HG03558 (cell line): ENCODE data around the gene MYO7B.

ENCODE experiments used
- ATAC-seq: cut with Tn5 transposase; IDR thresholded peaks from one replicate; pipeline ENCODE4 v1.9.1; 2021; ENCODE audit warnings: moderate number of reproducible peaks; ENCODE audit not compliant: unreplicated experiment; ENCODE audit errors: extremely low read depth

The MYO7B gene

DNA sequence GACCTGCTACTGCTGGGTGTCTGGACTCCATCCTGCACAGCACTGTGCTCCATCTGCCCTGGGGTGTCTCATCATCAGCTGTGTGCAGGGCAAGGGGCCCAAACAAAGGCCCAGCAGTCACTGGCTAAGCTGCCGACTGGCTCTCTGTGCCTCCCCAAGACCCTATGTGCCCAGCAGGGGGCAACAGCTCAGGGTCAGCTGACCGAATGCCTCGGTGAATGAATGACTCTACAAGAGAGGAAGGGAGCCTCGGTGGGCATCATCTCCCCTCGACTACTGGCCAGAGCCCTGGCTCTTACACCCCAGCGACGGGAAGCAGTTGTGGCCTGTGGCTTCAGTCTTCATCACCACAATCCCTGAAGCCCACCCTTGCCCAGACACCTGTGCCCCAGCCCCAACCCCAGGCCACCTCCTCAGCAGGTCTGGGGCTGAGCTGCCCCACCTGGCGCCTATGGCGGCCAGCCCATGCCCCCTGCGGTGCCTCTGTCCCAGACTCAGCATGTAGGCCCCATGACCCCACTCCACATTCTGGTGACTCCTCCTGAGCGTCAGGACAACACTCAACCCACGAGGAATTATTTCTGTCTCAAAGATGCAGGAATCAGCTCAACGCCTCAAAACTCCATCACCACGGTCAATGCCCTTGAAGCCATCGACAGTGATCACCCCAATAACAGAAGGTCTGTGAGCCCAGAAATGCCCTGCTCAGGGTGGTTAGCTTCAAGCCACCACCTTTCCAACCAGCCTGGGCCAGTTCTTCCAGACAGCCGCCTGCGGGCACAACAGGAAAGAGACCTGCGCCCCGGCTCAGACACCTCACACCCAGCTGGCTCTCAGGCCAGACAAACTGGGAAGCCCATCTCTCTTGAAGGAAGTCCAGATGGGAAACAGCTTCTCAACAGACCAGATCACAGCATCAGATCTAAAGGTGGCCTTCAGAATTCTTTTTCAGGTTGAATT lies 108.9 kb downstream of the MYO7B start:
- no peak for ATAC-seq

DNA sequence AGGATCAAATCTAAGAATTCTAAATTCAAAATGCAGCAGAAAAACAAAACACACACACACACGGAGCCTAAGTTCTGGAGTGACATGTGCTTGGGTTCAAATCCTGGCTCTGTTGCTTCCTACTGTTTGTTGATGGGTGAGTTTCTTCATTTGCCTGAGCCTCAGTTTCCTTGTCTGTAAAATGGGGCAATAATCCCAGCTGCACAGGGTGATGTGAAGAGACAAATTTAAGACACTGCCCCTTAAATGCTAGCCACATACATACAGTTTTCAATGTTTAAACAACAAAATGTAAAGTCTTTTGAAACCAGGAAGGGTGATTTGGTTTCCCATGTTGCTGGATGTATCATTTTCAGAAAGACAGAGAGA lies 109.5 kb downstream of the MYO7B start:
- ATAC-seq = no peak

DNA sequence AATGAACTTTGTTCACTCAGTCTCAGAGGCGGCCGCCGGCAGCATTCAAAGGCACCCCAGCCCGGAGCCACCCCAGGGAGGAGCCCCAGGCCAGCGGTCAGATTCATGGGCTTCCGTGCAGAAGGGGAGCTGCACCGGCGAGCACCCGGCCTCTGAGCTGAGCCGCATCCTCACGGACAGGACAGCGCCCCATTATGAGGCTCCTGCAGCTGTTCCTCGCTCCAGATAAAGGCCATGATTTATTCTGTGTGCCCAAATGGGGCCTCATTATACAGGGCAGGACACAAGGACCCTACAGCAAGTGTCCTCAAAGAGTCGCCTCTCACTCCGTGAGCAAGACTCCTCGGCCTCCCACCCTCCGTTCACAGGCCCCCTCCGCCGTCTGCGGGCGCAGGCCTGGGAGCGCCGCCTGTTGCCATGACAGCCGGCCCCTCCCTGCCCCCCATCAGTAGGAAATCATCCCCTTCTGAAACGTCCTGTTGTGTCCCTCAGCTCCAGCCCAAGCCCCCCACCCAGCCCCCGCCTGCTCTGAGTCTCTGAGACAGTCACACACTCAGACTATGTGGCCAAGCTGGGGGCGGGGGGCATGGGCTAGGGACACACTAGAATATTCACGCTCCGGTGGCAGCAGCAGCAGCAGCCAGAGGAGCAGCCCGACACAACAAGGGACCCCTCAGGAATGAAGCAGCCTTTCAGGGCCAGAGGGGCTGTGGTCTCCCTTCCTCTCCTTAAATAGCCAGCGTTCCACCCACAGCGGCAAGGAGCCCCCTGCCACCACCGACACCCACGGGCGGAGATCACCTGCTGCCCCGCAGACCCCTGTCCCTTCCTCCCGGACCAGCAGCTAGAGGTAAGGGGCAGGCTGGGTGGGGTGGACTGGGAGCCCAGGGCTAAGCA lies 110.2 kb downstream of the MYO7B start, which contains the start of gene GPR17:
TSS of gene GPR17 (plus strand) at position 759 of the 897 bp plus-strand sequence. CDS start 4,583 bp downstream, outside the sequence.
- ATAC-seq = no peak

DNA sequence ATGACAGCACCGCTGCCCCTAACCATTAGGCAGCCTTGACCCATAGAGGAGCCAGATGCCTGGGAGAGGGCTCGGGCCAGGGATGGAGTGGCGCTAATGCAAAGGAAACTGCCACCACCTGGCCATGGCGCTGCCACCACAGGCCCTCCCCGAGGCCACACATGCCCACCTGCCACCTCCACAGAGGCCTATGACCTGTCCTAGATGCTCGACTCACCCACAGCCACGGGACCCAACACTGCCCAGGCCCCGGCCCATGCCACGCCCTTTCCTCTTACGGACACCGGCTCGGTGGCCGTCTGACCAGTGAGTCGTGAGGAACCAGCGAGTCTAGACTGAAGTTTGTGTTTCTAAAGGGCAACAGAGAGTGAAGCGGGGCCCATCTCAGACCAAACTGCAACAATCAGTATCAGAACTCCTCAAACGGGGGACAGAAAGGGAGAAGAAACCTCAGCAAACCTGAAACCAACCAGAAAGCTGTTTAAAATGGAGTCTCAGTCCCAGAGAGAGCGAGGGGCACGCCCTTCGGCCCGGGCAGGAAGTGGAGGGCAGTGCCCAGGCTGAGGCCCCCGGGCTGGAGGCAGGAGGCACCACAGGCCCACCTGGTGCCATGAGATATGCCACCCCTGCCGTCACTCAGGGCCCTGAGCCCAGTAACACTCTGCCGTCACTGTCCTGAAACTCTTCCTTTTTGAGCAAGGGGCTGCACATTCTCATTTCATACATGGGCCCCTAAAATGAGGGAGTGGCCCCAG lies 111.2 kb downstream of the MYO7B start:
- ATAC-seq = no peak

DNA sequence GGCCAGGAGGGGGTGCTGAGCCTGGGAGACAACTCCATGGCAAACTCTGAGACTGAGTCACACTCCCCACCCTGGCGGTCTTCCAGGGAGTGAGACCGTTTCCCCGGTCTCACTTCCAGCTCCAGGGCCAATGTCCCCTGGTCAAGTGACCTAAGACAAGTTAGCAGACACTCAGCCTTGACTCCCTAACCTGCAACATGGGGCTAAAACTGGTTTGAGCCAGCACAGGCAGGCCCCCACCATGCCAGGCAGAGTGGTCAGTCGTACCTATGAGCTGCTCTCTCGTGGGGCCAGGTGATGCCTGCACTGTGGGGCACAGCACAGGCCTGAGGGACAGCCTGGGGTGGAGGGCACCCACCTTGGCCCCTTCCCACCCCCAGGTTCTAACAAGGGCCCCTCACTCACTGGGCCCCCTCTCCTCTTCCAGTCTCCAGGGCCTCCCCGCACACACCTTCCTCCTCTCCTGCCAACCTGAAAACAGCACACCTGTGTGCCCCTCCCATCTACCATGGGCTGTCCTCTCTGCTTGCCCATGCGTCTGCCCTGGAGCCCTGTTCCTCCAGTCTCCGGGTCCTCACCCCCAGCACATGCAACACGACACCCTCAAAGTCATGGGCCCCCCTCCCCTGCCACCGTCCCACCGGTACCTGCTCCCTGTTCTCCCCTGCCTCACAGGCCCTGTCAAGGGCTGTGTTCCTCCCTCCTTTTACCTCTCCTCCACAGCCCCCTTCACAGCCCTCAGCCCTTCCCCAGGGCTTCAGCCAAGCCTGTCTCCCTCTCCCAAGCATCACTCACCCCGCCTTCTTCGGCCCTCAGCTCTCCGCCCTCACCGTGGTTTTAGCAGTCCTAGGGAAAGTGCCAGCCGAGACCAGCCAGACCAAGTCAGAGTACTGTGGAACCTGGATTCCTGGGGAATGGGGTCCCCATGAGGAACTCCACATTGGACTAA lies 112.0 kb downstream of the MYO7B start:
- no peak for ATAC-seq

DNA sequence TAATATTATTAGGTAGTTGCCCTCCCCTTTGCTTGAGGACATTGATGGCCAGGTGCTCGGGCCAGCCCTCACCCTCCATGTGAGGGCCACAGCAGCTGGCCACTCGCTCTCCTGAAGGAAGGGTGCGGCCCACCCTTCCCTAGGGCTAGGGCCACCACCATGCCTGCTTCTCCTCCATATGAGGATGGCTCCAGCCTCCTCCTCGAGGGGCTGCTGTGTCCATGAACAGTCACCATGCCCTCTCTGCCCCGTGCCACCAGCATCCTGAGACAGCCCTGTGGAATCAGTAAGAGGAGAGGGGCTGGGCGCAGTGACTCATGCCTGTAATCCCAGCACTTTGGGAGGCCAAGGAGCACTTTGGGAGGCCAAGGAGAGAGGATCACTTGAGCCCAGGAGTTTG lies 112.8 kb downstream of the MYO7B start:
- no peak for ATAC-seq

DNA sequence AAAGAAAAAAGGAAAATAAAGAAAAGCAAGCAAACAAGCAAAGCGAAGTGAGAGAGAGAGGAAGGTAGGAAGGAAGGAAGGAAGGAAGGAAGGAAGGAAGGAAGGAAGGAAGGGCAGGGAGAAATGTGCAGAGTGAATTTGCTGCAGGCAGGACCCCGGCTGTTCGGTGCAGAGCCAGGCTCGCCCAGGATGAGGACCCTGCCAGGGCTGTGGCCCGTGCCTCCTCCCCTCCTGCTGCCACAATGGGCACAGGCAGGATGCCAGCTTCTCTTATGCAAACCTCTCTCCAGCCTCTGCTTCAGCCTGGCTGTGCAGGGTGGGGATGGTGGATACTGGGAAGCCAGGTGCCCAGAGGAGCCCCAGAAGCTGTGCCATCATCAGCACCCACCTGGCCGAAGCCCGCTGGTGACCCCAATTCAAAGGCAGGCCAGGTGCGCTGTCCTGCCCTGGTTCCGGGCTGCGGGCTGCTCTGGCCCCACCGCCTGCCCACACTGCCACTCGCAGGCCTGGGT lies 113.7 kb downstream of the MYO7B start:
- no peak for ATAC-seq

DNA sequence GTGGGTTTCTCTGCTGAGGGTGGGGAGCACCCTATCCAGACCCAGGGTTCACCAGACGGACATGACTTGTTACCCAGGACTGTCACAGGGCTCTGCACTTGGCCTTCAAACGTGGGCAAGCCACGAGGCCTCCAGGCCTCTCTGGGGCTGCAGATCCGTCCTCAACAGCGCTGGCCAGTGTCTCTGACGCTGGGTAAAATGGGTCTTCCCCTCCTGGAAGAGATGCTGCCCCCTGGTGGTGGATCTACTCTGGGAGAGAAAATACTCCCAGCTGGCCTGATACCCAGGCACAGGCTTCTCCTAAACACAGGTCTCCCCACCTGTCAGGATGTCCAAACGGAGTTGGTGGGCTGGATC lies 114.2 kb downstream of the MYO7B start:
- ATAC-seq = no peak

DNA sequence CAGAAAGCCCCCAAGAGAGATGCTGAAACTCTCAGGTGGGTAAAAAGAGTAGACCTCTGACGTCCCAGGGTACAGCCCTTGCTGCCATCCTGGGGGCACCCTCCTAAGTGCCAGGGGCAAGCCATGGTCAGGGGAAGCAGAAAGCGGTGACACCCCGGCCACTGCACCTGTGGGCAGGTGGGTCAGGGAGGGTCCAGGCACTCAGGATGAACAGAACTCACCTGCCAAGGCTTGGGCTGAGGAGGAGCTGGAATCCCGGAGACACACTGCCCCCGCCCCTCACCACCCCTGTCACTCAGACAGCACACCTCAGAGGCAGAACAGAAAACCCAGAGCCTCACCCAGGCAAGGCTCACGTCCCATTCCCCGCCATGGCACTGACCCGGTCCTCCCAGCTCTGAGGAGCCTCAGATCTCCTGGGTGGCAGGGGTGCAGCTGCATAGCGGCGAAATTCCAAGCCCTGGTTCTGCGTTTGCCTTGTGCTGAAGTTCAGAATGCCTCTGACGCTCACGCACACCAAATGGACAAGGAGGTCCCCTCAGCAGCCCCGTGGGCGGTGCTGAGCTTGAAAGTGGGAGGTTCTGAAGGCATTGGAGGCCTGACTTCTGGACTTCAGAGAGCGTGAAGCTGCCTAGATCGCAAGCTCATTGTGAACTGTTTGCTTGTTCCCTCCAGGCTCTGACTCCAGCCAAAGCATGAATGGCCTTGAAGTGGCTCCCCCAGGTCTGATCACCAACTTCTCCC lies 114.7 kb downstream of the MYO7B start:
- no peak for ATAC-seq

DNA sequence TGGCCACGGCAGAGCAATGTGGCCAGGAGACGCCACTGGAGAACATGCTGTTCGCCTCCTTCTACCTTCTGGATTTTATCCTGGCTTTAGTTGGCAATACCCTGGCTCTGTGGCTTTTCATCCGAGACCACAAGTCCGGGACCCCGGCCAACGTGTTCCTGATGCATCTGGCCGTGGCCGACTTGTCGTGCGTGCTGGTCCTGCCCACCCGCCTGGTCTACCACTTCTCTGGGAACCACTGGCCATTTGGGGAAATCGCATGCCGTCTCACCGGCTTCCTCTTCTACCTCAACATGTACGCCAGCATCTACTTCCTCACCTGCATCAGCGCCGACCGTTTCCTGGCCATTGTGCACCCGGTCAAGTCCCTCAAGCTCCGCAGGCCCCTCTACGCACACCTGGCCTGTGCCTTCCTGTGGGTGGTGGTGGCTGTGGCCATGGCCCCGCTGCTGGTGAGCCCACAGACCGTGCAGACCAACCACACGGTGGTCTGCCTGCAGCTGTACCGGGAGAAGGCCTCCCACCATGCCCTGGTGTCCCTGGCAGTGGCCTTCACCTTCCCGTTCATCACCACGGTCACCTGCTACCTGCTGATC lies 115.4 kb downstream of the MYO7B start:
- no peak for ATAC-seq

DNA sequence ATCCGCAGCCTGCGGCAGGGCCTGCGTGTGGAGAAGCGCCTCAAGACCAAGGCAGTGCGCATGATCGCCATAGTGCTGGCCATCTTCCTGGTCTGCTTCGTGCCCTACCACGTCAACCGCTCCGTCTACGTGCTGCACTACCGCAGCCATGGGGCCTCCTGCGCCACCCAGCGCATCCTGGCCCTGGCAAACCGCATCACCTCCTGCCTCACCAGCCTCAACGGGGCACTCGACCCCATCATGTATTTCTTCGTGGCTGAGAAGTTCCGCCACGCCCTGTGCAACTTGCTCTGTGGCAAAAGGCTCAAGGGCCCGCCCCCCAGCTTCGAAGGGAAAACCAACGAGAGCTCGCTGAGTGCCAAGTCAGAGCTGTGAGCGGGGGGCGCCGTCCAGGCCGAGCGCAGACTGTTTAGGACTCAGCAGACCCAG lies 115.9 kb downstream of the MYO7B start:
- no peak for ATAC-seq

DNA sequence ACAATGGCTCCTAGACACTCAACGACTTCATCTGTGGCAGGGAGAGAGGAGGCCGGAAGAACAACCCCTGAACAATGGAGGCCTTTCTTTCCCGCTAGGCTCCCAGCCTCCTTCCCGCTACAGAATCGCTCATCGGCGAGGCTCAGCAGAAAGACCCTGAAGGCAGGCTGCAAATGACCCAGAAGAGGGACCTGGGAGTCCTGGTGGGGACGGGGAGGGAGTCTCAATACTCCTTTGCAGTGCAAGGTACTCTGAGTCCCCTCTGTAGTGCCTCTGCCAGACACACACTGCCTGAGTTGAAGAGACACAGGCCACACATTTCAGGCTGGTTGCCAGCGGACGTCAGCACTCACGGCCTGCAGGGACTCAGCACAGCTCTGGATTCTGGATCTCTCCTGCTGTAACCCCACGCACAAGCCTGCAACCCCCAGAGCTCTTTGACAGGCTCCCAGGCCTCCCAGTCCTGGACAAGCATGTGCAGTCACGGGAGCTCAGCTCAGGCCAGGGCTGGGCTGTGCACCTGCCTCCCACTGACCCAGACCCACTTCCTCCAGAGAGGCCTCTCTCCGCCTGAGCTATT lies 116.6 kb downstream of the MYO7B start:
- no peak for ATAC-seq

DNA sequence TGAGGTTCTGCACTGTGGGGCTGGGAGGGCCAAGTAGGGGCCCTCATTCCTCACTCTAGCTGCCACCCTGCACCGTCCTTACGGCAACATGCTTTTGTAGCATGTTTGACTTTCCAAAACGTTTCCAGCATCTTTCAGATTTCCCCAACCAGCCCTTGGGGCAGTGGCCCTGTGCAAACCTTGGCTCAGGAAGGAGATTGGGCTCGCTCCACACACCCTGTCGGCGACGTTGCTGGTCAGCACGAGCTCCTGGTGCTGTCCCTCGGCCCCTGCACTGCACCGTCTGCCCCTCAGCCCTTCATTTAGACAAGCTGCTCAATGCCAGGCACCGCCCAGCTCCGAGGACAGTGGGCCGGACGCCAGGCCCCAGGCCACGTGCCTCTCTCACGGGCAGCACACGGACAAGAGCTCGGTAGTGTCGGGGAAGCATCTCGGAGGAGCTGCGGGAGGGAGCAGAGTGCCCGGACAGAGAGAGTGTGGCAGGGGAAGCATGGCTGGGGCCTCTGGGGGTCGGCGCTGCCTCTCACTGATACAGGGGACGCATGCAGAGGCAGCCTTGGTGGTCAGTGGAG lies 117.4 kb downstream of the MYO7B start:
- ATAC-seq = no peak

DNA sequence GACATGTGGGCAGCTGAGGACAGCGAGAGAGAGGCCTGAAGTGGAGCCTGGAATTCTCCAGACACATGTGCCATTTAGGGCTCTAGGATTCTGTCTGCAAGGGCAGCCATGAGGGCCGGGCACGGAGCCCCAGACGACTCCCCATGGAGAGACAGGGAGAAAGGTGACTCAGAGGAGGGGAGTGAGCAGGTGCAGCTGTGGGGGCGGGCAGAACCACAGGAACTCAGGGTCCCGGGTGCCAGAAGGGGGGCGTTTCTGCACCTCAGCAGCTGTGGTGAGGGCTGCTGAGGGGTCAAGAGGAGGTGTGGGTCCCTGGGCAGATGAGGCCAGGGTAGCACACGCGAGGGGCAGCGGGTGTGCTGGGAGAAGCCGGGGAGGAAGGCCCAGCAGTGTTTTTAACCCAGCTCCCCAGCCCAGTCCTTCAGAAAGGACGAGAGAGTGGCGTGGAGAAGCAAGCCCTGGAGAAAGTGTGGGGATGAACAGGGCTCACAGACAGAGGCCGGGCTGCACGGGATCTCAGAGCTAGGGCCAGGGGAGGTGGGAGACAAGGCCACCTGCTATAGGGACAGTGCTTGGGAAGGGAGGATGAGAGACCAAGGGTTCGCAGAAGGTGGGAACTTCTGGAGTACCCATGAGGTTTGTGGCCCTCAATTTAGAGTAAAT lies 118.1 kb downstream of the MYO7B start:
- no peak for ATAC-seq

DNA sequence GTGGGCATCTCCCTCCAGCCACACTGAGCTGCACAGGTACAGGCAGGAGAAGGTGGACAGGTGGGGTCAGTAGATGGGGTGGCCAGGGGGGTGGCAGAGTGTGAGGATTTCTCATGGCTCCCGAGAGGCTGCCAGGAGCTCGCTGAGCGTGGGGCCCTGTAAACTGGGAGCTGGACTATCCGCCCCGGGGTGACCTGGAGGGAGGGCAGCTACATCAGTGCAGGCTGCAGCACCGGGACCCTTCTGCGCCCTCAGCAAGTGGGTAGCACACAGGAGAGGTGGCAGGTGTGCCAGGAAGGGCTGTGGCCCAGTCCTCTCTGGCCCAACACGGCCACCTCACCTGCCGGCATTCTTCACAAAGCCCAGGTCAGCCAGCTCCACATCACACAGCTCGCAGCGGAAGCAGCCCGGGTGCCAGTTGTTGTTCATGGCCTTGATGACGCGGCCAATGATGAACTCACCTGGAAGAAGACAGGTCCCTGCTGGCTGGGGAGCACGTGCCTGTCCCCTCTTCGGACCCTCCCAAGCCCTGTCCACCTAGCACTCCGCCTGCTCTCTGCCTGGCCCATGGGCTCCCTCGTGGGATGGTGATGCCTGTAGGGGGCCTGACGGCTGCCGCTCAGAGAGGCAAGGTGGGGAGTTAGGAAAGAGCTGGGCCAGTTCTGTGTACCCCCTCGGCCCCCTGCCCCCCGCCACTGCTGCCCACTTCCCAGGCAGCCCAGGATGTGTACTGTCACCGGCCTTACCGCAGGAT lies 118.8 kb downstream of the MYO7B start:
- ATAC-seq = no peak

DNA sequence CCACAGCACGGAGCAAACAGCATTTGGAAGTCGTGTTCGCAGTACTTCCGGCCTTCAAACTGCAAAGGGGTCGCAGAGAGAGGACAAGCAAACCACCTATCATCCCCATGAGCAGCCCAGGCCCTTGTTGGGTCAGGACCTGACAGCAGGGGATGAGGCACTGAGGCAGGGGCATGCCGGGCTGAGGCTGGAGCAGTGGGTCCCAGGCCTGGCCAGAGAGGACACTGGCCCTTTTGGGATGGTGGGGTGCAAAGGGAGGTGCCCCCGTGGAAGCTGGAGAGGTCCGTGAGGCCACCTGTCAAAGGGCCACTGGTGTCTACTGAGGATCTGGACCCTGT lies 119.3 kb downstream of the MYO7B start:
- ATAC-seq = no peak
